Spleen (tissue), 11 donors: ENCODE measurements around the gene ZNF799. TPM values are rescaled to one million over a fixed set of nuclear protein-coding genes. Genes with fewer than 3 reads are reported as not detected.
A peak's percentile ranks its signal among the peaks of the same experiment; 100 is the strongest.
"Not testable (repeated sequence)": the region's sequence is repeated elsewhere in the genome, so short reads cannot be mapped to it uniquely, and the experiment has no call there.

Source experiments
- DNase-seq: peaks from one replicate; pipeline ENCODE4 v3.0.0-alpha.2; 2020
- H3K27ac ChIP-seq, 8 donors: fragments of 200-600 bp; sonication (generic) in 7 of 8; 1 replicate in 4 of 8; 2 replicates in 4 of 8; pipeline versions ENCODE4 v1.5.0 to v1.8.0; 2016 to 2021; ENCODE audit warnings: inconsistent platforms in 4 of 8, mild to moderate bottlenecking in 4 of 8, moderate library complexity in 1 of 8
- H3K27me3 ChIP-seq, 7 donors: fragments of 200-600 bp; sonication (generic) in 6 of 7; replicated peaks in 1 of 7; 1 replicate in 4 of 7; 2 replicates in 3 of 7; pipeline versions ENCODE4 v1.5.0 to v1.8.0; 2016 to 2021; ENCODE audit warnings: inconsistent platforms in 3 of 7, mild to moderate bottlenecking in 1 of 7
- H3K36me3 ChIP-seq, 6 donors: fragments of 200-600 bp; sonication (generic) in 5 of 6; 1 replicate in 4 of 6; 2 replicates in 2 of 6; pipeline versions ENCODE4 v1.5.0 to v1.8.0; 2016 to 2021; ENCODE audit warnings: inconsistent platforms in 2 of 6
- H3K4me1 ChIP-seq, 6 donors: fragments of 200-600 bp; sonication (generic) in 5 of 6; 1 replicate in 3 of 6; 2 replicates in 3 of 6; pipeline versions ENCODE4 v1.5.0 to v1.8.0; 2016 to 2021; ENCODE audit warnings: inconsistent platforms in 3 of 6
- H3K4me3 ChIP-seq, 8 donors: fragments of 200-600 bp; sonication (generic) in 7 of 8; 1 replicate in 4 of 8; 2 replicates in 4 of 8; pipeline versions ENCODE4 v1.5.0 to v1.8.0; 2016 to 2021; ENCODE audit warnings: inconsistent platforms in 4 of 8, mild to moderate bottlenecking in 4 of 8, moderate library complexity in 2 of 8
- H3K9me3 ChIP-seq, 8 donors: fragments of 200-600 bp; sonication (generic) in 7 of 8; 1 replicate in 4 of 8; 2 replicates in 4 of 8; pipeline versions ENCODE4 v1.5.0 to v1.8.0; 2016 to 2021; ENCODE audit warnings: inconsistent platforms in 4 of 8
- POLR2A ChIP-seq, 3 donors: fragments of 450-650 bp; IDR thresholded peaks; one replicate each; pipeline ENCODE4 v1.5.1; 2017; ENCODE audit warnings: antibody characterized with exemption in 3 of 3, mild to moderate bottlenecking in 1 of 3
- POLR2AphosphoS5 ChIP-seq, 3 donors: sonication (generic); formaldehyde crosslinking; IDR thresholded peaks; one replicate each; pipeline ENCODE4 v1.5.1; 2017; ENCODE audit warnings: antibody characterized with exemption in 3 of 3
- WGBS, 5 donors: extraction: QIAGEN DNeasy Blood & Tissue Kit in 3 of 5; methylation state at CpG; one replicate each; pipeline versions ENCODE4 v1.1.5 to v1.1.7; 2013 to 2018; 5-methylcytosine and 5-hydroxymethylcytosine counted together
- intact Hi-C: fragments of 100-400 bp; cut with DNase I; formaldehyde crosslinking; loops from one replicate; pipeline ENCODE4 v1.15.0; 2023; ENCODE audit warnings: low total_unique reads
- polyA plus RNA-seq, 3 donors: library from polyadenylated mRNA; stranded (reverse); fragments of 200-250 nt; gene quantifications; one replicate each; pipeline ENCODE4 v1.2.1, GENCODE V29; 2013
- total RNA-seq, 7 donors: library from RNA; depleted of rRNA in 3 of 7; stranded (reverse); fragments of >200 nt in 3 of 7; fragmentation: NEBNext Ultra II Directional in 4 of 7; extraction: Animal tissue kit (Norgen Biotek cat#: 25700) in 4 of 7; gene quantifications; one replicate each; pipeline versions ENCODE4 v1.1.0 to v1.2.1, GENCODE V29; 2016 to 2021
- TF ChIP-seq, protein P1 (sequence below), 11 experiments: fragments of 200-600 bp in 7 of 11; fragments of 450-650 bp in 4 of 11; sonication (generic) in 4 of 11; IDR thresholded peaks in 8 of 11; conservative IDR thresholded peaks in 3 of 11; 1 replicate in 7 of 11; 2 replicates in 4 of 11; pipeline versions ENCODE4 v1.4.0 to v1.8.0; 2016 to 2021; ENCODE audit warnings: antibody characterized with exemption in 11 of 11, inconsistent platforms in 4 of 11, mild to moderate bottlenecking in 1 of 11
- donor health status: healthy with polysubstance abuse.
- donor health status: DM: no; HTN: no; CAD: no; lungs with moderate emphysema.
- donor health status: DM: no; HTN: no; CAD: no.
- donor health status: Bipolar disorder and iron deficiency.
- donor health status: healthy.
- donor health status: DM: no; HTN: no; CAD: no.
- donor health status: DM: yes; HTN: yes; CAD: no.

Gene ZNF799
- total and polyA plus RNA-seq, 10 donors, result 3.2 to 12.8 (median 6.7) TPM

DNA sequence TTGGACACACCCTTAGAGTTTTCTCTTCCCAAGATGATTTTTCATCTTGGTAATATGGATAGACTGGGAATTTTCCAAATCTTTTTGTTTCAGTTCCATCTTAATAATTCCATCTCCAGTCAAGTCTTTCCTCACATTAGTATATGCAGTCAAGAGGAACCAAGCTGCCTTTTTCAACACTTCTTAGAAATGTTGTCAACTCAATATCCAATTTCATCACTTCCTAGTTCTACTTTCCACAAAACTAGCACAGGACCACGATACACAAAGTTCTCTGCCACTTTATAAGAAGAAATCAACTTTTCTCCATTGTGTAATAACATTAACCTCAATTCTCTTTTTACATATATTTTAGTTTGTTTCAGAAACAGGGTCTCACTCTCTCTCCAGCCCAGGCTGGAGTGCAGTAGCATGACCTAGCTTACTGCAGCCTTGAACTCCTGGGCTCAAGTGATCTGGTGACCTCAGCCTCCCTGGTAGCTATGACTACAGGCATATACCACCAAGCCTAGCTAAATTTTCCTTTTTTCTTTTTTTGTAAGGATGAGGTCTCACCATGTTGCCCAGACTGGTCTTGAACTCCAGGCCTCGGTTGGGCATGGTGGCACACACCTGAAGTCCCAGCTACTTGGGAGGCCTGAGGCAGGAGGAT is 24.3 kb upstream of the ZNF799 start:
- peaks cover 0 to 18% (median 2%) of the 10 kb centered on the region in 6 donors for H3K36me3 ChIP-seq
- H3K4me1 ChIP-seq, result no peaks in the 10 kb centered on the region
- peak overlapping the region in 4 of 8 donors; percentile 44 to 73 (median 65) for H3K27ac ChIP-seq
- no peak for DNase-seq
- WGBS, 5 donors, result 67 to 90% (median 81%) methylated on average over 2 of the region's 2 CpGs
- intact Hi-C loops, result no loop called here
- H3K9me3 ChIP-seq, result peaks cover 0 to 89% (median 29%) of the 10 kb centered on the region in 8 donors
- H3K4me3 ChIP-seq, result no peak overlapping the region
- TF ChIP-seq, protein P1, sequence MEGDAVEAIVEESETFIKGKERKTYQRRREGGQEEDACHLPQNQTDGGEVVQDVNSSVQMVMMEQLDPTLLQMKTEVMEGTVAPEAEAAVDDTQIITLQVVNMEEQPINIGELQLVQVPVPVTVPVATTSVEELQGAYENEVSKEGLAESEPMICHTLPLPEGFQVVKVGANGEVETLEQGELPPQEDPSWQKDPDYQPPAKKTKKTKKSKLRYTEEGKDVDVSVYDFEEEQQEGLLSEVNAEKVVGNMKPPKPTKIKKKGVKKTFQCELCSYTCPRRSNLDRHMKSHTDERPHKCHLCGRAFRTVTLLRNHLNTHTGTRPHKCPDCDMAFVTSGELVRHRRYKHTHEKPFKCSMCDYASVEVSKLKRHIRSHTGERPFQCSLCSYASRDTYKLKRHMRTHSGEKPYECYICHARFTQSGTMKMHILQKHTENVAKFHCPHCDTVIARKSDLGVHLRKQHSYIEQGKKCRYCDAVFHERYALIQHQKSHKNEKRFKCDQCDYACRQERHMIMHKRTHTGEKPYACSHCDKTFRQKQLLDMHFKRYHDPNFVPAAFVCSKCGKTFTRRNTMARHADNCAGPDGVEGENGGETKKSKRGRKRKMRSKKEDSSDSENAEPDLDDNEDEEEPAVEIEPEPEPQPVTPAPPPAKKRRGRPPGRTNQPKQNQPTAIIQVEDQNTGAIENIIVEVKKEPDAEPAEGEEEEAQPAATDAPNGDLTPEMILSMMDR (IDR thresholded peaks at IDR 0.05 in 8 of 11, conservative IDR thresholded peaks at IDR 0.05 in 3 of 11), result no peak
- TF ChIP-seq POLR2A (IDR thresholded peaks at IDR 0.05), result no peak
- TF ChIP-seq POLR2AphosphoS5 (IDR thresholded peaks at IDR 0.05), result no peak
- no peaks in the 10 kb centered on the region for H3K27me3 ChIP-seq

DNA sequence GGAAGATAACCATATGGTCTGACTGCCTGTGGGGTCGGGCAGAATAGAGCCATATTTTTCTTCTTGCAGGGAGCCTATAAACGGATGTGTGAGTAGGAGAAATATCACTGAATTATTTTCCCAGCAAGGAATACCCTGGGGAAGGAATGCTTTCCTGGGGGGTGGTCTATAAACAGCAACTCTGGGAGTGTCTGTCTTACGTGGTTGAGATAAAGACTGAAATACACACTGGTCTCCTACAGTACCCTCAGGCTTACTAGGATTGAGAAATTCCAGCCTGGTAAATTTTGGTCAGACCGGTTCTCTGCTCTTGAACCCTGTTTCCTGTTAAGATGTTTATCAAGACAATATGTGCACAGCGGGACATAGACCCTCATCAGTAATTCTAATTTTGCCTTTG is 16.2 kb upstream of the ZNF799 start:
- intact Hi-C loops, H3K27ac ChIP-seq, DNase-seq, H3K27me3 ChIP-seq, H3K4me1 ChIP-seq, H3K4me3 ChIP-seq: not testable (repeated sequence)
- peaks cover 0 to 57% (median 26%) of the 10 kb centered on the region in 8 donors for H3K9me3 ChIP-seq
- peaks cover 0 to 12% (median 0%) of the 10 kb centered on the region in 6 donors for H3K36me3 ChIP-seq
- 91 to 99% (median 93%) methylated on average over 5 of the region's 5 CpGs for WGBS, 5 donors

DNA sequence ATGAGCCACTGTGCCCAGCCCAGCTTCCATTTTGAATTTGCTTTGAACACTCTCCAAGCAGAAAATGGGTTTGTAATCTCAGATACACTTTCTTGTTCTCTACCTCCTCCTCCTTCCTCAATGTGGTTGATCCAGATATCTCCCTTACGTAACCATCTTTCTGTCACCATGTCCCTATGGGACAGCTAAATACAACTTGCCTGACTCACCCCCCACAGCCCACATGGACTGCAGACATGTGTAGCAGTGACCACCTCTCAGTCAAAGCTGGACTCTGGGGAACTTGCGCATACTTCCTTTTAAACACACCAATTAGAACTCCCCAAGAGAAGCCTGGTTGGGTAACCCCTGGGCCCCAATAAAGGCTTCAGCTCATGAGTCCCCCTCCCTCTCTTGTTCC is 10.8 kb upstream of the ZNF799 start:
- H3K9me3 ChIP-seq, result peaks cover 0 to 42% (median 16%) of the 10 kb centered on the region in 8 donors
- H3K27me3 ChIP-seq, result no peaks in the 10 kb centered on the region
- H3K27ac ChIP-seq, result no peak overlapping the region
- WGBS, 5 donors, result 97 to 100% (median 98%) methylated on average over 2 of the region's 2 CpGs
- H3K4me1 ChIP-seq, result no peaks in the 10 kb centered on the region
- intact Hi-C loops, result no loop called here
- TF ChIP-seq POLR2A (IDR thresholded peaks at IDR 0.05), result no peak
- no peak for TF ChIP-seq POLR2AphosphoS5 (IDR thresholded peaks at IDR 0.05)
- TF ChIP-seq, protein P1 (IDR thresholded peaks at IDR 0.05 in 8 of 11, conservative IDR thresholded peaks at IDR 0.05 in 3 of 11), result no peak
- no peak for DNase-seq
- no peak overlapping the region for H3K4me3 ChIP-seq
- H3K36me3 ChIP-seq, result no peaks in the 10 kb centered on the region

DNA sequence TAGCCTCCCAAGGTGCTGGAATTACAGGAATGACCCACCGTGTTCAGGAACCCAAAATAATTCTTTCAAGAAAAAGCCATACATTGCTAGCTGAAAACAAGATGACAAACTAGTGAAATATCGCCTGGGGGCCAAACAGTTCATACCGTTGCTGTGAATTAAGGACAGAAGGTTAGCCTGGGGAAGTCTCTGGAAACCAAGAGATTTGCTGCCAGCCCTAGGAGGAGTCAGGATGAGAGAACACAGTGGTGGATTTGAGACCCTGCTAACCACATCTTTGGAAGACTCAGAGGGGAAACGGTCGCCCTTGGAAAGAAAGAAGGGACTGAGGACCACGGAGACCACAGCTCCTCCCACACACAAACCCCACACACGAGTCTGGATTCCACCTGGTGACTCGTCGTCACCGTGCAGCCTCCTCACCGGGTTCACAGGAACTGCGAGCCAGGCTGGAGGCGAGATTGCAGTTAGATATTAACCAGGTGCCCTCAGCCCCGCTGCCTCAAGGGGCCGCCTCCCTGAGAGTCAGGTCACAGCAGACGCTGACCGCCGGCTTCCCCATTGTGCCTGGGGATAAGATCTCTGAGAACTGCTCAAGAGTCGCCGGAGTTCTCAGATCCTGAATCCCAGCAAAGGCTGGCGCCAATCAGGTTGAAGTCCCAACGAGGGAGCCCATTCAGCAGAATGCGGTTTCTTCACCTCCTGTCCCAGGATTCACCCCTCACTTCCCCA is 1.0 kb downstream of the ZNF799 start:
- H3K27me3 ChIP-seq, H3K36me3 ChIP-seq, intact Hi-C loops, H3K9me3 ChIP-seq: not testable (repeated sequence)
- H3K27ac ChIP-seq, result peak overlapping the region in 7 of 8 donors; percentile 78 to 91 (median 86)
- H3K4me3 ChIP-seq, result peak overlapping the region; percentile 85 to 99 (median 92)
- 3 to 11% (median 3%) methylated on average over 9 to 23 of the region's 23 CpGs for WGBS, 5 donors
- H3K4me1 ChIP-seq, result peaks cover 0 to 30% (median 9%) of the 10 kb centered on the region in 6 donors
- DNase-seq, result peak; percentile 77

DNA sequence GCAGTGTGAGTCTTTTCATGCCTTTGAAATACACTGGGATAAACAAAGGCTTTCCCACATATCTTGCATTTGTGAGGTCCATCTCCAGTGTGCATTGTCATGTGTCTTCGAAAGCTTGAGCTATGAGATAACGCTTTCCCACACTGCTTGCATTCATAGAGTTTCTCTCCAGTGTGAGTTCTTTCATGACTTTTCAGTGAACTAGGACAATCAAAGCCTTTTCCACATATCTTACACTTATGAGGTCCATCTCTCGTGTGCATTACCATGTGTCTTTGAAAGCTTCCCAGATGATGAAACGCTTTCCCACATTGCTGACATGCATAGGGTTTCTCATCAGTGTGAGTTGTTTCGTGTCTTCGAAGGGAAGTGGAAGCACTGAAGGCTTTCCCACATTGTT is 9.9 kb downstream of the ZNF799 start:
- DNase-seq, intact Hi-C loops, H3K4me3 ChIP-seq, H3K27ac ChIP-seq, H3K27me3 ChIP-seq, H3K4me1 ChIP-seq: not testable (repeated sequence)
- 96 to 99% (median 97%) methylated on average over 6 of the region's 6 CpGs for WGBS, 5 donors
- H3K9me3 ChIP-seq, result peaks cover 0 to 79% (median 51%) of the 10 kb centered on the region in 8 donors
- H3K36me3 ChIP-seq, result peaks cover 12 to 66% (median 28%) of the 10 kb centered on the region in 6 donors

DNA sequence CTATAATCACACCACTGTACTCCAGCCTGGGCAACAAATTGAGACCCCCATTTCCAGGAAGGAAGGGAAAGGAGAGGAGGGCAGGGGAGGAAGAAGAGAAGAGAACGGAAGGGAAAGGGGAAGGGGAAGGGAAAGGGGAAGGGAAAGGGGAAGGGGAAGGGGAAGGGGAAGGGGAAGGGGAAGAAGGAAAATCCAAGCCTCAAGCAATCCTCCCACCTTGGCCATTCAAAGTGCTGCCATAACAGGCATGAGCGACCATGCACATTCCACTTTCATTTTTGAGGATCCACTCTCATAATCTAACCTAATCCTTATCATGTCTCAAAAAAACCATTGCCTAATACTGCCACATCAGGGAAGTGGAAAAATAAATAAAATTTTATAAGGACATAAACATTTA is 14.7 kb downstream of the ZNF799 start:
- H3K27ac ChIP-seq, H3K4me1 ChIP-seq, H3K4me3 ChIP-seq, DNase-seq, intact Hi-C loops, H3K27me3 ChIP-seq: not testable (repeated sequence)
- Histone ChIP-seq H3K9me3 (peaks cover 0 to 87% (median 59%) of the 10 kb centered on the region in 8 donors), H3K36me3 (peaks cover 7 to 64% (median 32%) of the 10 kb centered on the region in 6 donors)
- 81 to 100% (median 86%) methylated on average over 1 to 2 of the region's 2 CpGs for WGBS, 5 donors
